WTC11 (cell line): ENCODE results near the gene COL5A1. TPM values are rescaled to one million over a fixed set of nuclear protein-coding genes. Genes with fewer than 3 reads are reported as not detected.
"Not testable (repeated sequence)": the region's sequence is repeated elsewhere in the genome, so short reads cannot be mapped to it uniquely, and the experiment has no call there.

Experiments used
- ATAC-seq: fragments of 200-7000 bp; cut with Tn5 transposase; 2 replicates; pipeline ENCODE4 v1.10.0; 2021; ENCODE audit warnings: mild to moderate bottlenecking, moderate library complexity
- CTCF ChIA-PET: fragments of 300-600 bp; sonication (Branson Sonifier 250); formaldehyde crosslinking; loops from one replicate; lab custom pipeline; 2021; ENCODE audit warnings: antibody characterized with exemption; lab: Charles Lee
- POLR2A ChIA-PET: fragments of 350-600 bp; sonication (Branson Sonifier 250); formaldehyde crosslinking; loops from one replicate; lab custom pipeline; 2021; ENCODE audit warnings: antibody characterized with exemption; lab: Charles Lee
- DNase-seq: peaks from one replicate; pipeline ENCODE4 v3.0.0; 2021; ENCODE audit warnings: low spot score
- H3K27ac Mint-ChIP-seq: 2 replicates; pipeline ENCODE4 v1.8.0; 2021; ENCODE audit warnings: mixed read lengths
- H3K27me3 Mint-ChIP-seq: 2 replicates; pipeline ENCODE4 v1.8.0; 2021; ENCODE audit warnings: low read depth, mild to moderate bottlenecking, moderate library complexity, mixed read lengths
- H3K36me3 Mint-ChIP-seq: 2 replicates; pipeline ENCODE4 v1.8.0; 2021; ENCODE audit warnings: mixed read lengths
- H3K4me1 Mint-ChIP-seq: 2 replicates; pipeline ENCODE4 v1.8.0; 2022; ENCODE audit warnings: mixed read lengths
- H3K4me3 Mint-ChIP-seq: 2 replicates; pipeline ENCODE4 v1.8.0; 2021; ENCODE audit warnings: mild to moderate bottlenecking, moderate library complexity, mixed read lengths
- H3K9me3 Mint-ChIP-seq: 2 replicates; pipeline ENCODE4 v1.8.0; 2021; ENCODE audit warnings: mixed read lengths
- AFF4 ChIP-seq: sonication (generic); formaldehyde crosslinking; IDR thresholded peaks from 2 replicates; pipeline ENCODE4 v1.8.1; 2023; ENCODE audit warnings: mild to moderate bottlenecking, missing genetic modification reagents, borderline replicate concordance
- ATF3 ChIP-seq: sonication (generic); formaldehyde crosslinking; conservative IDR thresholded peaks from 2 replicates; pipeline ENCODE4 v1.8.1; 2022; ENCODE audit warnings: mild to moderate bottlenecking, missing genetic modification reagents
- CREM ChIP-seq: sonication (generic); formaldehyde crosslinking; IDR thresholded peaks from 2 replicates; pipeline ENCODE4 v1.8.1; 2022; ENCODE audit warnings: mild to moderate bottlenecking, missing genetic modification reagents, moderate library complexity
- E2F4 ChIP-seq: sonication (generic); formaldehyde crosslinking; IDR thresholded peaks from 2 replicates; pipeline ENCODE4 v1.8.1; 2022; ENCODE audit warnings: low read depth, mild to moderate bottlenecking, moderate library complexity, missing genetic modification reagents, borderline replicate concordance
- EMX1 ChIP-seq: fragments of 250-450 bp; sonication (Bioruptor Pico); IDR thresholded peaks from 2 replicates; pipeline ENCODE4 v1.8.0; 2021; ENCODE audit warnings: mild to moderate bottlenecking
- ETV6 ChIP-seq: sonication (generic); formaldehyde crosslinking; IDR thresholded peaks from 2 replicates; pipeline ENCODE4 v1.8.1; 2022; ENCODE audit warnings: mild to moderate bottlenecking, missing genetic modification reagents
- IRF2 ChIP-seq: sonication (generic); formaldehyde crosslinking; IDR thresholded peaks from 2 replicates; pipeline ENCODE4 v1.8.0; 2022; ENCODE audit warnings: low read depth, missing genetic modification reagents, borderline replicate concordance
- JUN ChIP-seq: sonication (generic); formaldehyde crosslinking; IDR thresholded peaks from 2 replicates; pipeline ENCODE4 v1.8.0; 2023; ENCODE audit warnings: mild to moderate bottlenecking, missing genetic modification reagents
- MLX ChIP-seq: sonication (generic); formaldehyde crosslinking; IDR thresholded peaks from 2 replicates; pipeline ENCODE4 v1.8.1; 2023; ENCODE audit warnings: mild to moderate bottlenecking, missing genetic modification reagents, moderate library complexity
- PRDM15 ChIP-seq: sonication (generic); formaldehyde crosslinking; IDR thresholded peaks from 2 replicates; pipeline ENCODE4 v1.8.0; 2022; ENCODE audit warnings: missing genetic modification reagents
- SOX15 ChIP-seq: fragments of 250-450 bp; sonication (Bioruptor Pico); IDR thresholded peaks from 2 replicates; pipeline ENCODE4 v1.9.0; 2021; ENCODE audit warnings: mild to moderate bottlenecking
- TCF7 ChIP-seq: sonication (generic); formaldehyde crosslinking; IDR thresholded peaks from 2 replicates; pipeline ENCODE4 v1.8.0; 2022; ENCODE audit warnings: mild to moderate bottlenecking, low read depth, missing genetic modification reagents, moderate library complexity
- TEAD1 ChIP-seq: sonication (generic); formaldehyde crosslinking; IDR thresholded peaks from 2 replicates; pipeline ENCODE4 v1.8.0; 2022; ENCODE audit warnings: mild to moderate bottlenecking, missing genetic modification reagents
- ZNF232 ChIP-seq: sonication (generic); formaldehyde crosslinking; IDR thresholded peaks from 2 replicates; pipeline ENCODE4 v1.8.0; 2022; ENCODE audit warnings: mild to moderate bottlenecking, missing genetic modification reagents
- ZNF317 ChIP-seq: sonication (generic); formaldehyde crosslinking; IDR thresholded peaks from 2 replicates; pipeline ENCODE4 v1.8.1; 2023; ENCODE audit warnings: low read depth, mild to moderate bottlenecking, moderate library complexity, missing genetic modification reagents, borderline replicate concordance
- ZNF396 ChIP-seq: fragments of 250-450 bp; sonication (Bioruptor Pico); IDR thresholded peaks from 2 replicates; pipeline ENCODE4 v1.8.0; 2021; ENCODE audit warnings: mild to moderate bottlenecking, moderate library complexity, borderline replicate concordance
- ZNF532 ChIP-seq: fragments of 250-450 bp; sonication (Bioruptor Pico); IDR thresholded peaks from 2 replicates; pipeline ENCODE4 v1.9.0; 2021; ENCODE audit warnings: mild to moderate bottlenecking, borderline replicate concordance
- total RNA-seq: library from RNA; stranded (reverse); gene quantifications from 3 replicates; pipeline ENCODE4 v1.2.3, GENCODE V29; 2021

COL5A1 gene
- total RNA-seq, 1 experiment from 2014 or later = 13.5 TPM

- H3K27me3 Mint-ChIP-seq = no peaks in the 10 kb centered on the region
- no peak overlapping the region for H3K4me3 Mint-ChIP-seq
- ChIA-PET CTCF (no interaction called here), POLR2A (no interaction called here)
- no peak for ATAC-seq
- no peak for DNase-seq
- H3K27ac Mint-ChIP-seq = no peak overlapping the region
- TF ChIP-seq EMX1 (no peak), ETV6 (CRISPR knock-in tag) (no peak), ZNF317 (no peak), E2F4 (no peak), JUN (no peak), IRF2 (CRISPR knock-in tag) (no peak), ZNF396 (CRISPR knock-in tag) (no peak), AFF4 (no peak)
- H3K36me3 Mint-ChIP-seq = peaks cover 30% of the 10 kb centered on the region
- no peaks in the 10 kb centered on the region for H3K4me1 Mint-ChIP-seq
- peaks cover 36% of the 10 kb centered on the region for H3K9me3 Mint-ChIP-seq
These were observed 71.3 kb downstream of the COL5A1 start for GRCh38 chr9:134712926-134713325.

GRCh38 chr9:134715536-134715935, 73.9 kb downstream of the COL5A1 start:
- peaks cover 33% of the 10 kb centered on the region for H3K9me3 Mint-ChIP-seq
- POLR2A ChIA-PET, H3K4me3 Mint-ChIP-seq, H3K27ac Mint-ChIP-seq, H3K4me1 Mint-ChIP-seq, H3K27me3 Mint-ChIP-seq, DNase-seq, ATAC-seq, CTCF ChIA-PET: not testable (repeated sequence)
- H3K36me3 Mint-ChIP-seq = peaks cover 27% of the 10 kb centered on the region

- H3K27me3 Mint-ChIP-seq = no peaks in the 10 kb centered on the region
- no peaks in the 10 kb centered on the region for H3K4me1 Mint-ChIP-seq
- peaks cover 33% of the 10 kb centered on the region for H3K9me3 Mint-ChIP-seq
- ChIA-PET POLR2A (no interaction called here), CTCF (interaction anchor here (1.0 to 1.7 kb wide), 3 partner anchors 18 to 267 kb away, joined by 3 to 8 read pairs (median 4); no protein-coding TSS in a partner anchor)
- H3K36me3 Mint-ChIP-seq = peaks cover 27% of the 10 kb centered on the region
- DNase-seq = no peak
- H3K4me3 Mint-ChIP-seq = no peak overlapping the region
- H3K27ac Mint-ChIP-seq = no peak overlapping the region
- ATAC-seq = no peak
- TF ChIP-seq ZNF532 (CRISPR knock-in tag) = no peak
- TF ChIP-seq EMX1 = no peak
- no peak for TF ChIP-seq ZNF232 (CRISPR knock-in tag)
- no peak for TF ChIP-seq SOX15 (CRISPR knock-in tag)
- no peak for TF ChIP-seq ATF3 (CRISPR knock-in tag)
- no peak for TF ChIP-seq PRDM15 (CRISPR knock-in tag)
- TF ChIP-seq TEAD1 (CRISPR knock-in tag) = no peak
- TF ChIP-seq TCF7 (CRISPR knock-in tag) = no peak
- TF ChIP-seq MLX (CRISPR knock-in tag) = no peak
- TF ChIP-seq CREM (CRISPR knock-in tag) = no peak
These were observed 74.5 kb downstream of the COL5A1 start for GRCh38 chr9:134716067-134716466.
